ENCODE results near the gene DXO. TPM values are rescaled to one million over a fixed set of nuclear protein-coding genes. Genes with fewer than 3 reads are reported as not detected.
"Not testable (repeated sequence)": the region's sequence is repeated elsewhere in the genome, so short reads cannot be mapped to it uniquely, and the experiment has no call there.

The DXO gene
- total RNA-seq, result 8.4 and 12.2 TPM in 2 replicates

GRCh38 chr6:31971993-31972708 is at the start of gene DXO:
DXO (minus strand) TSS chr6:31972138; CDS start chr6:31971675, 463 bp downstream.
- no peak for FAIRE-seq
- TF ChIP-seq CTCF (IDR thresholded peaks at IDR 0.05; ENCODE audit: insufficient read depth, low read length, severe bottlenecking), result no peak

GRCh38 chr6:32014547-32014946 is 42.6 kb upstream of the DXO start, which contains the start of gene C4B:
C4B (plus strand) TSS chr6:32014795; CDS start chr6:32014846, 51 bp downstream.
- DNase-seq (ENCODE audit: low read depth); FAIRE-seq; H3K27me3 ChIP-seq (ENCODE audit: control insufficient read depth, insufficient read depth, low read length); H3K36me3 ChIP-seq (ENCODE audit: control insufficient read depth, insufficient read depth, low read length); H3K4me3 ChIP-seq (ENCODE audit: low read depth, low read length): not testable (repeated sequence)

More at GRCh38 chr6:31971993-31972708, at the start of gene DXO:
- peak; percentile 93 for DNase-seq (ENCODE audit: low read depth)
- H3K4me3 ChIP-seq (ENCODE audit: low read depth, low read length), result peak within 1 kb of the TSS; percentile 50
- H3K27me3 ChIP-seq (ENCODE audit: control insufficient read depth, insufficient read depth, low read length), result no peaks in the 10 kb centered on the region
- H3K36me3 ChIP-seq (ENCODE audit: control insufficient read depth, insufficient read depth, low read length), result peaks cover 18% of the 10 kb centered on the region

- not testable (repeated sequence) for H3K4me3 ChIP-seq (ENCODE audit: low read depth, low read length); H3K36me3 ChIP-seq (ENCODE audit: control insufficient read depth, insufficient read depth, low read length); H3K27me3 ChIP-seq (ENCODE audit: control insufficient read depth, insufficient read depth, low read length); DNase-seq (ENCODE audit: low read depth); FAIRE-seq
Observed at GRCh38 chr6:32013738-32014137, 41.8 kb upstream of the DXO start.

- FAIRE-seq; H3K4me3 ChIP-seq (ENCODE audit: low read depth, low read length); H3K36me3 ChIP-seq (ENCODE audit: control insufficient read depth, insufficient read depth, low read length); DNase-seq (ENCODE audit: low read depth); H3K27me3 ChIP-seq (ENCODE audit: control insufficient read depth, insufficient read depth, low read length): not testable (repeated sequence)
Observed at GRCh38 chr6:32012941-32013617, 41.1 kb upstream of the DXO start.

GRCh38 chr6:32010856-32011530 is 39.1 kb upstream of the DXO start:
- DNase-seq (ENCODE audit: low read depth); H3K36me3 ChIP-seq (ENCODE audit: control insufficient read depth, insufficient read depth, low read length); H3K4me3 ChIP-seq (ENCODE audit: low read depth, low read length); H3K27me3 ChIP-seq (ENCODE audit: control insufficient read depth, insufficient read depth, low read length); FAIRE-seq: not testable (repeated sequence)

GRCh38 chr6:32009537-32009936 is 37.6 kb upstream of the DXO start:
- DNase-seq (ENCODE audit: low read depth); H3K27me3 ChIP-seq (ENCODE audit: control insufficient read depth, insufficient read depth, low read length); FAIRE-seq; H3K36me3 ChIP-seq (ENCODE audit: control insufficient read depth, insufficient read depth, low read length); H3K4me3 ChIP-seq (ENCODE audit: low read depth, low read length): not testable (repeated sequence)

- not testable (repeated sequence) for H3K27me3 ChIP-seq (ENCODE audit: control insufficient read depth, insufficient read depth, low read length); H3K36me3 ChIP-seq (ENCODE audit: control insufficient read depth, insufficient read depth, low read length); H3K4me3 ChIP-seq (ENCODE audit: low read depth, low read length); DNase-seq (ENCODE audit: low read depth)
- FAIRE-seq, result peak; percentile 18
Observed at GRCh38 chr6:32008616-32009015, 36.7 kb upstream of the DXO start.

- H3K27me3 ChIP-seq (ENCODE audit: control insufficient read depth, insufficient read depth, low read length); H3K4me3 ChIP-seq (ENCODE audit: low read depth, low read length); H3K36me3 ChIP-seq (ENCODE audit: control insufficient read depth, insufficient read depth, low read length); DNase-seq (ENCODE audit: low read depth); FAIRE-seq: not testable (repeated sequence)
Observed at GRCh38 chr6:32008037-32008436, 36.1 kb upstream of the DXO start.

- H3K36me3 ChIP-seq (ENCODE audit: control insufficient read depth, insufficient read depth, low read length); H3K4me3 ChIP-seq (ENCODE audit: low read depth, low read length); H3K27me3 ChIP-seq (ENCODE audit: control insufficient read depth, insufficient read depth, low read length); DNase-seq (ENCODE audit: low read depth); FAIRE-seq: not testable (repeated sequence)
Observed at GRCh38 chr6:32007086-32007485, 35.1 kb upstream of the DXO start.

- not testable (repeated sequence) for H3K36me3 ChIP-seq (ENCODE audit: control insufficient read depth, insufficient read depth, low read length); H3K27me3 ChIP-seq (ENCODE audit: control insufficient read depth, insufficient read depth, low read length); DNase-seq (ENCODE audit: low read depth); FAIRE-seq; H3K4me3 ChIP-seq (ENCODE audit: low read depth, low read length)
Observed at GRCh38 chr6:32005991-32006529, 34.1 kb upstream of the DXO start.

- not testable (repeated sequence) for FAIRE-seq; H3K36me3 ChIP-seq (ENCODE audit: control insufficient read depth, insufficient read depth, low read length); H3K4me3 ChIP-seq (ENCODE audit: low read depth, low read length); H3K27me3 ChIP-seq (ENCODE audit: control insufficient read depth, insufficient read depth, low read length); DNase-seq (ENCODE audit: low read depth)
Observed at GRCh38 chr6:32005538-32005880, 33.6 kb upstream of the DXO start.

GRCh38 chr6:32004864-32005537 is 33.1 kb upstream of the DXO start:
- FAIRE-seq; H3K36me3 ChIP-seq (ENCODE audit: control insufficient read depth, insufficient read depth, low read length); DNase-seq (ENCODE audit: low read depth); H3K4me3 ChIP-seq (ENCODE audit: low read depth, low read length); H3K27me3 ChIP-seq (ENCODE audit: control insufficient read depth, insufficient read depth, low read length): not testable (repeated sequence)
